HUES48 (cell line): ENCODE measurements around the gene IFI44.

Source experiments
- H3K27ac ChIP-seq: one replicate; pipeline ENCODE4 v1.7.0; 2013; ENCODE audit warnings: low read depth, low read length, inconsistent platforms
- H3K27me3 ChIP-seq: 2 replicates; pipeline ENCODE4 v1.6.1; 2013; ENCODE audit warnings: mild to moderate bottlenecking, low read length; ENCODE audit not compliant: control insufficient read depth, insufficient read depth
- H3K36me3 ChIP-seq: 2 replicates; pipeline ENCODE4 v1.6.1; 2013; ENCODE audit warnings: low read length; ENCODE audit not compliant: control insufficient read depth, insufficient read depth
- H3K4me1 ChIP-seq: 2 replicates; pipeline ENCODE4 v1.6.1; 2013; ENCODE audit warnings: mild to moderate bottlenecking, low read length; ENCODE audit not compliant: control insufficient read depth, insufficient read depth
- H3K4me3 ChIP-seq: 2 replicates; pipeline ENCODE4 v1.5.1; 2013; ENCODE audit warnings: mild to moderate bottlenecking, low read depth, low read length
- H3K9ac ChIP-seq: 2 replicates; pipeline ENCODE4 v1.6.1; 2013; ENCODE audit warnings: mild to moderate bottlenecking, low read depth, low read length, moderate library complexity
- H3K9me3 ChIP-seq: 2 replicates; pipeline ENCODE4 v1.6.1; 2013; ENCODE audit warnings: low read length; ENCODE audit not compliant: control insufficient read depth, insufficient read depth

The IFI44 gene

GRCh38 chr1:78702426-78702825, 52.8 kb downstream of the IFI44 start:
- no peak overlapping the region for H3K9ac ChIP-seq
- no peaks in the 10 kb centered on the region for H3K36me3 ChIP-seq
- H3K27me3 ChIP-seq, result no peaks in the 10 kb centered on the region
- no peaks in the 10 kb centered on the region for H3K9me3 ChIP-seq
- H3K4me1 ChIP-seq, result no peaks in the 10 kb centered on the region
- H3K4me3 ChIP-seq, result no peak overlapping the region
- no peak overlapping the region for H3K27ac ChIP-seq

- H3K27ac ChIP-seq, result no peak overlapping the region
- no peak overlapping the region for H3K9ac ChIP-seq
- no peaks in the 10 kb centered on the region for H3K27me3 ChIP-seq
- H3K36me3 ChIP-seq, result no peaks in the 10 kb centered on the region
- H3K4me3 ChIP-seq, result no peak overlapping the region
- no peaks in the 10 kb centered on the region for H3K4me1 ChIP-seq
- no peaks in the 10 kb centered on the region for H3K9me3 ChIP-seq
Measured at GRCh38 chr1:78703806-78704205, 54.2 kb downstream of the IFI44 start.

GRCh38 chr1:78712467-78713051, 62.9 kb downstream of the IFI44 start:
- no peak overlapping the region for H3K9ac ChIP-seq
- no peaks in the 10 kb centered on the region for H3K36me3 ChIP-seq
- no peak overlapping the region for H3K4me3 ChIP-seq
- H3K27ac ChIP-seq, result no peak overlapping the region
- no peaks in the 10 kb centered on the region for H3K9me3 ChIP-seq
- no peaks in the 10 kb centered on the region for H3K27me3 ChIP-seq
- no peaks in the 10 kb centered on the region; the same call in 1 of the 2 replicates for H3K4me1 ChIP-seq

GRCh38 chr1:78713297-78713696, 63.7 kb downstream of the IFI44 start:
- peaks cover under 1% of the 10 kb centered on the region for H3K4me1 ChIP-seq
- no peaks in the 10 kb centered on the region for H3K27me3 ChIP-seq
- H3K9me3 ChIP-seq, result no peaks in the 10 kb centered on the region
- no peak overlapping the region for H3K4me3 ChIP-seq
- no peaks in the 10 kb centered on the region for H3K36me3 ChIP-seq
- H3K27ac ChIP-seq, result no peak overlapping the region
- no peak overlapping the region for H3K9ac ChIP-seq
